Common myeloid progenitor, CD34-positive (primary cell): ENCODE data around the gene FKBP1A.

Source experiments
- CTCF ChIA-PET: fragments of 350-600 bp; sonication (Branson Sonifier 250); formaldehyde crosslinking; loops from one replicate; lab custom pipeline; 2021; ENCODE audit warnings: antibody characterized with exemption; lab: Charles Lee
- POLR2A ChIA-PET: fragments of 350-600 bp; sonication (Branson Sonifier 250); formaldehyde crosslinking; loops from one replicate; lab custom pipeline; 2021; ENCODE audit warnings: antibody characterized with exemption; lab: Charles Lee
- DNase-seq, 3 donors: peaks; one replicate each; pipeline versions ENCODE4 v3.0.0 to v3.0.0-alpha.2; 2013
- H3K27ac ChIP-seq, 2 experiments: 1 replicate in 1 of 2; 2 replicates in 1 of 2; pipeline ENCODE4 v1.7.0; 2013; ENCODE audit warnings: inconsistent platforms in 2 of 2, low read length in 2 of 2, mild to moderate bottlenecking in 2 of 2, low read depth in 1 of 2, moderate library complexity in 1 of 2; ENCODE audit not compliant: severe bottlenecking in 2 of 2, insufficient read depth in 1 of 2, poor library complexity in 1 of 2
- H3K27me3 ChIP-seq, 5 experiments: replicated peaks in 2 of 5; 1 replicate in 3 of 5; 2 replicates in 2 of 5; pipeline versions ENCODE4 v1.6.1 to v1.7.0; 2013; ENCODE audit warnings: low read length in 4 of 5, mild to moderate bottlenecking in 2 of 5, moderate library complexity in 2 of 5, inconsistent platforms in 1 of 5; ENCODE audit not compliant: insufficient read depth in 5 of 5, control insufficient read depth in 4 of 5
- H3K36me3 ChIP-seq, 4 experiments: 1 replicate in 2 of 4; 2 replicates in 2 of 4; pipeline versions ENCODE4 v1.6.1 to v1.7.0; 2013; ENCODE audit warnings: low read length in 3 of 4, control low read depth in 1 of 4, mild to moderate bottlenecking in 1 of 4; ENCODE audit not compliant: control insufficient read depth in 4 of 4, insufficient read depth in 4 of 4
- H3K4me1 ChIP-seq, 4 experiments: 1 replicate in 3 of 4; 2 replicates in 1 of 4; pipeline versions ENCODE4 v1.6.1 to v1.7.1; 2013; ENCODE audit warnings: low read length in 3 of 4, mild to moderate bottlenecking in 3 of 4, control low read depth in 1 of 4, inconsistent platforms in 1 of 4, moderate library complexity in 1 of 4; ENCODE audit not compliant: control insufficient read depth in 4 of 4, insufficient read depth in 4 of 4; ENCODE audit errors: control extremely low read depth in 1 of 4
- H3K4me3 ChIP-seq, 7 experiments: 1 replicate in 4 of 7; 2 replicates in 3 of 7; pipeline versions ENCODE4 v1.5.1 to v1.7.0; 2013; ENCODE audit warnings: mild to moderate bottlenecking in 7 of 7, low read length in 6 of 7, moderate library complexity in 6 of 7, inconsistent platforms in 2 of 7, low read depth in 2 of 7, control low read depth in 1 of 7; ENCODE audit not compliant: insufficient read depth in 4 of 7, control insufficient read depth in 1 of 7; ENCODE audit errors: extremely low read depth in 1 of 7
- H3K9me3 ChIP-seq, 5 experiments: 1 replicate in 4 of 5; 2 replicates in 1 of 5; pipeline versions ENCODE4 v1.6.1 to v1.7.1; 2013; ENCODE audit warnings: low read length in 4 of 5, mild to moderate bottlenecking in 2 of 5, inconsistent platforms in 1 of 5, low read depth in 1 of 5, moderate library complexity in 1 of 5; ENCODE audit not compliant: control insufficient read depth in 4 of 5, insufficient read depth in 2 of 5; ENCODE audit errors: control extremely low read depth in 1 of 5
- WGBS: methylation state at CpG from one replicate; pipeline ENCODE4 v1.1.5; 2013; ENCODE audit not compliant: insufficient coverage; 5-methylcytosine and 5-hydroxymethylcytosine counted together

Gene FKBP1A

DNA sequence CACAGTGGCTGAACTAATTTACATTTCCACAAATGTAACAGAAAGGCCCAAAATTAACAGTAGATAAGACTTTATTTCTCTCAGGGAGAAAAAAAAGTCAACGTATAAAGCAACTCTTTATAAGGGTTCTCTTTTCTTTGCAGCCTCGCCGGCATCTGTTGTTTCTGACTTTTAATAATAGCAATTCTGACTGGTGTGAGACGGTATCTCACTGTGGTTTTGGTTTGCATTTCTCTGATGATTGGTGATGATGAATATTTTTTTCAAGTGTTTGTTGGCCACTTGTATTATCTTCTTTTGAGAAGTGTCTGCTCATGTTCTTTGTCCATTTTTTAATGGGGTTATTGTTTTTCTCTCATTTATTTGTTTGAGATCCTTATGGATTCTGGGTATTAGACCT is 27.2 kb upstream of the FKBP1A start:
- Histone ChIP-seq H3K4me3 (no peak overlapping the region), H3K4me1 (no peaks in the 10 kb centered on the region), H3K27ac (no peak overlapping the region), H3K9me3 (peaks cover 1 to 25% (median 9%) of the 10 kb centered on the region in 5 experiments), H3K36me3 (no peaks in the 10 kb centered on the region), H3K27me3 (no peaks in the 10 kb centered on the region)
- CTCF ChIA-PET, result interaction anchor here (2.4 kb wide), 1 partner anchor 17 kb away, joined by 6 read pairs; no protein-coding TSS in a partner anchor
- WGBS, result 100% methylated on average over 4 of the region's 4 CpGs
- POLR2A ChIA-PET, result no interaction called here
- no peak for DNase-seq

- POLR2A ChIA-PET, result interaction anchor here (1.5 kb wide), 1 partner anchor 29 kb away, joined by 3 read pairs; no protein-coding TSS in a partner anchor
- 94% methylated on average over 2 of the region's 3 CpGs for WGBS
Observed at GRCh38 chr20:1418350-1418749, 25.5 kb upstream of the FKBP1A start.

DNA sequence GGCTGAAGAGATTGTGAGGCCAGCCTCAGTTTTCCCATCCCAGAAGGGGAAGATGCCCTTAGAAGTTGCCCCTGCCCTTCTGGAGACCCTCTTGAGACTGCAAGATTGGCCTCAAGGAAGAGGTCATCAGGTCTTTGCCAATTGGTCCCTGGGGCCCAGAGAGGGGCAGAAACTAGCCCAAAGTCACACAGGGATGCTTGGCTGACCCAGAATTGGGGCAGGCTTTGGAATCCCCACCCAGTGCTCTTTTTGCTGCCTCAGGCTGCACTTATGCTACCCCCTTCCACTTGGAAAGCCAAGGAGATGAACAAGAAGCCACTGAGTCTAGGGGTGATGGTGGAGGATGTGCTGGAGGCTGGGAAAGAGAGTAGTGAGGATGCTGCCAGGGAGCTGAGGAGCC is 24.9 kb upstream of the FKBP1A start:
- DNase-seq, result no peak
- H3K9me3 ChIP-seq, result peaks cover 1 to 25% (median 9%) of the 10 kb centered on the region in 5 experiments
- no peak overlapping the region for H3K4me3 ChIP-seq
- H3K36me3 ChIP-seq, result no peaks in the 10 kb centered on the region
- no peaks in the 10 kb centered on the region for H3K27me3 ChIP-seq
- ChIA-PET CTCF (interaction anchor here (0.9 to 1.2 kb wide), 3 partner anchors 8 to 44 kb away, joined by 3 to 5 read pairs (median 3); no protein-coding TSS in a partner anchor), POLR2A (interaction anchor here (1.5 kb wide), 1 partner anchor 28 kb away, joined by 3 read pairs; no protein-coding TSS in a partner anchor)
- no peaks in the 10 kb centered on the region for H3K4me1 ChIP-seq
- no peak overlapping the region for H3K27ac ChIP-seq

More at GRCh38 chr20:1418350-1418749, 25.5 kb upstream of the FKBP1A start:
- no peaks in the 10 kb centered on the region for H3K4me1 ChIP-seq
- H3K4me3 ChIP-seq, result no peak overlapping the region
- H3K27me3 ChIP-seq, result no peaks in the 10 kb centered on the region
- no peak overlapping the region for H3K27ac ChIP-seq
- CTCF ChIA-PET, result interaction anchor here (1.2 to 2.4 kb wide), 2 partner anchors 8 to 19 kb away, joined by 3 to 6 read pairs; no protein-coding TSS in a partner anchor
- H3K9me3 ChIP-seq, result peaks cover 1 to 25% (median 9%) of the 10 kb centered on the region in 5 experiments
- H3K36me3 ChIP-seq, result no peaks in the 10 kb centered on the region
- no peak for DNase-seq

GRCh38 chr20:1417273-1417672 is 24.4 kb upstream of the FKBP1A start:
- DNase-seq, result no peak
- H3K27me3 ChIP-seq, result no peaks in the 10 kb centered on the region
- 90% methylated on average over 5 of the region's 5 CpGs for WGBS
- POLR2A ChIA-PET, result interaction anchor here (1.5 kb wide), 1 partner anchor 28 kb away, joined by 3 read pairs; no protein-coding TSS in a partner anchor
- H3K4me1 ChIP-seq, result no peaks in the 10 kb centered on the region
- H3K27ac ChIP-seq, result no peak overlapping the region
- H3K36me3 ChIP-seq, result no peaks in the 10 kb centered on the region
- no peak overlapping the region for H3K4me3 ChIP-seq
- H3K9me3 ChIP-seq, result peaks cover 1 to 25% (median 9%) of the 10 kb centered on the region in 5 experiments
- CTCF ChIA-PET, result interaction anchor here (0.8 to 1.0 kb wide), 4 partner anchors 8 to 86 kb away, joined by 3 to 5 read pairs (median 3); no protein-coding TSS in a partner anchor

DNA sequence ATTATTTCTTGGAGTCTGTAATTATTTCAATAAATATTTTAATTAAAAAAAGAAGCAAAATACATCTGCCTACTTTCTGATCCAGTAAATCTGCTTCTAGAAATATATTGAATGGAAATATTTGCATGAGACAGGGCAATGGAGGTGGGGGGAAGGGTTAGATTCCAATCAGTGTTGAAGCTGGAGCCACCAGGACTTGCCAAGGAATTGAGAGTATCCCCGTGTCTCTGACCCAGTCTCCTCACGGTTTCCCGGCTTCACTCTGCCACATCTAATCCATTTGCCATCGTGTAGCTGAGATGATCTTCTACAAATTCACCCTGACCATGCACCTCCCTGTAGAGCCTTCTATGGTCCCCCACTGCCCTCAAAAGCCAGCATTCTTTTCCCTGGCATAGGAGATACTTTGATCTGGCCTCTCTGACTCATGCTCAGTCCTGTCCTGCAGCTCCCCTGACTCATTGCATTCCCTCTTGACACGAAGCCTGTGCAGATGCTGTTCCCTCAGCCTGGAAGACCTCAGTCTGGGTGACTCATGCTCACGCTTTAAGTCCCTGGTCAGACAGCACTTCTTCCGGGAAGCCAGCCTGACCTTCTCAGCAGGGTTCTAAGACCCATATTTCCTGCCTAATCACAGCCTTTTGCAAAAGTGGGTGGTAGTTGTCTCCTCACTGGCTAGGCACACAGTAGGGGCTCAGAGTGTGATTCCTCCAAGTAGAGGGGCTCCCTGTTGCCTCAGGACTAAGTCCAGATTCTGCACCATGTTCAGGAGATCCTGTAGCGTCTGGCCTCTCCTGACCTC is 23.0 kb upstream of the FKBP1A start:
- H3K27ac ChIP-seq, result no peak overlapping the region
- CTCF ChIA-PET, result interaction anchor here (1.6 kb wide), 1 partner anchor 20 kb away, joined by 3 read pairs; no protein-coding TSS in a partner anchor
- H3K27me3 ChIP-seq, result no peaks in the 10 kb centered on the region

DNA sequence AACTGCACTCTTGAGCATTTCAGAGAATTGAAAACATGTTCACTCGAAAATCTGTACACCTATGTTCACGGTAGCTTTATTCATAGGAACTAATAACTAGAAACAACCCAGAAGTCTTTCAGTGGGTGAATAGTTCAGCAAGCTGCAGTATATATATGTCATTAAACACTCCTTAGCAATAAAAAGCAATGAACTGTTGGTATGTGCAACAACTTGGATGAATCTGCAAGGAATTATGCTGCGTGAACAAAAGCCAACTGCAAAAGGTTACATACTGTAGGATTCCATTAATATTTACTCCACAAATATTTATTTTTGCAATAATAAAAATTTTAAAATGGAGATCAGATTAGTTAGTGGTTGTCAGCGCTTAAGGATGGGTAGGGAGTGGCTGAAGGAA is 22.1 kb upstream of the FKBP1A start:
- H3K36me3 ChIP-seq, result no peaks in the 10 kb centered on the region
- no peaks in the 10 kb centered on the region for H3K4me1 ChIP-seq
- no peaks in the 10 kb centered on the region for H3K27me3 ChIP-seq
- ChIA-PET POLR2A (no interaction called here), CTCF (interaction anchor here (1.0 to 1.6 kb wide), 2 partner anchors 12 to 19 kb away, joined by 3 read pairs; no protein-coding TSS in a partner anchor)
- no peak for DNase-seq
- no peak overlapping the region for H3K4me3 ChIP-seq
- H3K27ac ChIP-seq, result no peak overlapping the region
- WGBS, result 100% methylated on average over 1 of the region's 4 CpGs
- peaks cover 0 to 16% (median under 1%) of the 10 kb centered on the region in 5 experiments for H3K9me3 ChIP-seq

More for the DNA sequence above, 23.0 kb upstream of the FKBP1A start:
- DNase-seq, result peak in 2 of 3 donors; percentile 25 to 44
- Histone ChIP-seq H3K4me1 (no peaks in the 10 kb centered on the region), H3K4me3 (no peak overlapping the region), H3K9me3 (peaks cover 1 to 20% (median 3%) of the 10 kb centered on the region in 5 experiments), H3K36me3 (no peaks in the 10 kb centered on the region)
- POLR2A ChIA-PET, result no interaction called here
- WGBS, result 100% methylated on average over 8 of the region's 8 CpGs
